NB4 (cell line): ENCODE data around the gene CDH10.

Experiments
- DNase-seq: peaks from one replicate; pipeline ENCODE4 v3.0.0; 2010; ENCODE audit warnings: low read depth
- H3K4me3 ChIP-seq: one replicate; pipeline ENCODE4 v1.5.1; 2011; ENCODE audit warnings: mild to moderate bottlenecking, low read depth, low read length, moderate library complexity
- MYC ChIP-seq: IDR thresholded peaks from 2 replicates; pipeline ENCODE4 v1.6.1; 2011; ENCODE audit warnings: low read depth, low read length
- POLR2A ChIP-seq: IDR thresholded peaks from 2 replicates; pipeline ENCODE4 v1.6.1; 2011; ENCODE audit warnings: mild to moderate bottlenecking; ENCODE audit not compliant: insufficient read length; ENCODE audit errors: extremely low read depth
- TF ChIP-seq, protein P1 (sequence below): IDR thresholded peaks from 2 replicates; pipeline ENCODE4 v1.6.1; 2011; ENCODE audit warnings: low read depth, low read length
- TF ChIP-seq, protein P2 (sequence below): IDR thresholded peaks from one replicate; pipeline ENCODE4 v1.5.1; 2012; ENCODE audit warnings: low read depth, low read length

Gene CDH10

DNA sequence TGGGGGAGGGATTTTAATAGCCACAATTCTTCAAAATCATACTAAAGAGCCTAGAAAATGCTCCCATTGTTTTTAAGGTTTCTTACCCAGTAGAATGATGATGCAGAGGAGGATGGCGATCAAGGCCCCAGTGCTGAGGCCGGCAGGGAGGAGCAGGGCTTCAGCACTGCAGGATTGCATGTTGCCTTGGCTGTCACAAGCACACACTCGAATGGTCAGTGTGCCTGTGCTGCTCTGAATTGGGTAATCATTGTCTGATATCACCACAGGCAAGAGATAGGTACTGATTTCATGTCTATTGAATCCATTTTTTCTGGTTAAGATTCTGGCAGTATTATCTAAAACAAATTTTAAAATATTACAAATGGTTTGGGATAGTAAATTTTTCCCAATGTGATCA is 153.3 kb downstream of the CDH10 start:
- TF ChIP-seq POLR2A (no peak), MYC (no peak)
- TF ChIP-seq, protein P1, sequence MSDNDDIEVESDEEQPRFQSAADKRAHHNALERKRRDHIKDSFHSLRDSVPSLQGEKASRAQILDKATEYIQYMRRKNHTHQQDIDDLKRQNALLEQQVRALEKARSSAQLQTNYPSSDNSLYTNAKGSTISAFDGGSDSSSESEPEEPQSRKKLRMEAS: no peak
- TF ChIP-seq, protein P2, sequence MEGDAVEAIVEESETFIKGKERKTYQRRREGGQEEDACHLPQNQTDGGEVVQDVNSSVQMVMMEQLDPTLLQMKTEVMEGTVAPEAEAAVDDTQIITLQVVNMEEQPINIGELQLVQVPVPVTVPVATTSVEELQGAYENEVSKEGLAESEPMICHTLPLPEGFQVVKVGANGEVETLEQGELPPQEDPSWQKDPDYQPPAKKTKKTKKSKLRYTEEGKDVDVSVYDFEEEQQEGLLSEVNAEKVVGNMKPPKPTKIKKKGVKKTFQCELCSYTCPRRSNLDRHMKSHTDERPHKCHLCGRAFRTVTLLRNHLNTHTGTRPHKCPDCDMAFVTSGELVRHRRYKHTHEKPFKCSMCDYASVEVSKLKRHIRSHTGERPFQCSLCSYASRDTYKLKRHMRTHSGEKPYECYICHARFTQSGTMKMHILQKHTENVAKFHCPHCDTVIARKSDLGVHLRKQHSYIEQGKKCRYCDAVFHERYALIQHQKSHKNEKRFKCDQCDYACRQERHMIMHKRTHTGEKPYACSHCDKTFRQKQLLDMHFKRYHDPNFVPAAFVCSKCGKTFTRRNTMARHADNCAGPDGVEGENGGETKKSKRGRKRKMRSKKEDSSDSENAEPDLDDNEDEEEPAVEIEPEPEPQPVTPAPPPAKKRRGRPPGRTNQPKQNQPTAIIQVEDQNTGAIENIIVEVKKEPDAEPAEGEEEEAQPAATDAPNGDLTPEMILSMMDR: no peak
- no peak overlapping the region for H3K4me3 ChIP-seq
- DNase-seq: no peak

DNA sequence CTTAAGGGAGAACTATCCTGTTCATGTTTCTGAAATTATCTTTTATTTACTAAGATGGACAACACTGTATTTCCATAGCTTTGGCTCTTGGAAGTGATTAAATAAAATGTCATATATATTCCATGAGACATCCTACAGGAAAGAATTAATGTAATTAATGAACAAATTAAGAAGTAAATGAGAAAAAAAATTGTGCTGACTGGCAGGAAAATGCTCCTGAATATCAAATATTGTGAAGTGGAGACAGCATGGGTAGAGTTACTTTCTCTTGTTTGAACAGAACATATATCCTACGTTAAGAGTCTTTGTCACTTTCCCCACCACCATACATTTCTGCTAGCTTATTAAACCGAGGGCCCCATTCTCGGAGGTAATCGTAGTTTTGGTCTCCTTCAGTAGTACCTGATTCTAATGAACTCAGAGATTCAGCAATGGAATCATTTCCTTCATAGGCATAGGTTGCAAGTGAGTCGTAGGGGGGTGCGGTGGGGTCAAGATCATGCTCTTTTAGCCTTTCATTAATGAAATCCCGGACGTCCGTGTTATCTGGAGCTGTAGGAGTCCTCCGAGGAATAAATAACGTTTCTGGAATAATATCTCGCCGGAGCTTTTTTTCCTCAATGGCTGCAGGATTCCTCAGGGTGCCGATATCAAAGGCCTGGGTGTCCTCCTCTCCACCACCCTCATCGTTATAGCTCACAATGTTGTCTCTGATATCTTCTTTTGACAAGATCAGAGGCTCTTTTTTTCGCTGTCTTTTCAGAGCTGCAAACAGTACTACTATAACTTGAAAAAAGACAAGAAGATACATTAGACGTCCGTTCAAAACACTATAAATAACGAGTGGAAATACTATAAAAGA is 157.2 kb downstream of the CDH10 start:
- DNase-seq: no peak
- TF ChIP-seq, protein P2: no peak
- TF ChIP-seq MYC (no peak), POLR2A (no peak)
- TF ChIP-seq, protein P1: no peak
- no peak overlapping the region for H3K4me3 ChIP-seq

DNA sequence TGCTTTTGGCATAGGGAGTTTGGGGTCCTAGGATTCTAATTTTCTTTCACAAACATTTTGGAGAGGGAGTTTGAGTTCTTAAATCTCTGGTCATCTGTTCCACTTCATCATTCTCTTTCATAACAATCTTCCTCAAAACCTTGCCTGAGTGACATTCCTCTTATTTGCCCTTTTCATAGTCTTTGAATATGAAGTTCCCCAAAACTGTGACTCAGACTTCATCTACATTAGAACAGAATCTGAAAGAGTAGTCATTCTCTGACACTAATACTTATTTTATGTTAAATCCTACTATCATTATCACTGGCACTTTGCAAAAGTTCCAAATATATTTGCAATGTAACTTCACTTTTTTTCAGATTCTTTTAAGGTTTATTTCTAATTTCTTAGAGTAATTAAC is 163.8 kb downstream of the CDH10 start:
- TF ChIP-seq, protein P2: no peak
- TF ChIP-seq, protein P1: no peak
- TF ChIP-seq MYC (no peak), POLR2A (no peak)
- no peak for DNase-seq

DNA sequence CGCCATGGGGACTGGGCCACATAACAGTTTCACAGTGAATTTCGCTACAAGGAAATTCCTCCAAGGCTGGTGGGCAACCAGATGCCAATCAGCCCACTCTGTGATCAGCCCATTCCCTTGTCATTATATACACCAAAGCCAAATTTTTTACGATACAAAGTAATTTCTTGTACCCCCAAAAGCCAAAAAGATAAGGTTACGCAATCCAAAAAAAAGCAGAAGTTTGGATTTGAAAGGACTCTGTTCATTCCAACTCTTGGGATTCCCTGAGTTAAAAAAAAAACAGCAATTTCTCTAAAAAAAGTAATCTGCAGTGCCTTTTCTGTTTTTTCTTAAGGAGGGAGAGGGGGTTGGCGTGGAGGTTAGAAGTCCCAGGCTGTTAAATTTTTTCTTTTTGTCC is 166.8 kb downstream of the CDH10 start:
- peak; percentile 3 for DNase-seq
- H3K4me3 ChIP-seq: no peak overlapping the region
- no peak for TF ChIP-seq POLR2A
- TF ChIP-seq MYC: no peak
- TF ChIP-seq, protein P1: no peak
- TF ChIP-seq, protein P2: no peak

More for the DNA sequence above, 163.8 kb downstream of the CDH10 start:
- H3K4me3 ChIP-seq: no peak overlapping the region

DNA sequence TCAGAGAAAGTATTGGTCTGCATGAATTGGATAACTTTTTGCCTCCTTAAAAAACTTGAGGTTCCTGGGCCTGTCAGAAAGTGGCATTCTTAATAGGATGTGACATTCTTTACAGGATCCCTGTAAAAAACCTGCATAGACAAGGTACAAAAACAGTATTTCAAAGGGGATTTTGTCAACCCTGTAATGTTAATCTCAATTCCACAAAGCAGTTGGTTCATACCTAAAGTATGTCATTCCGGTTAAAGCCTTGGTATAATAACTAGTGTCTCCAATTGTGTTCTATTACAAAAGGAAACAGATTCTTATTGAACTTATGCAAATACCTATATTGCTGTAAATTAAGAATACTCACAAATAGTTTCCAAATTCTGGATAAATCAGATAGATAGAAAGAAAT is 169.7 kb downstream of the CDH10 start:
- DNase-seq: no peak
- H3K4me3 ChIP-seq: no peak overlapping the region
- TF ChIP-seq, protein P2: no peak
- no peak for TF ChIP-seq POLR2A
- TF ChIP-seq MYC: no peak
- TF ChIP-seq, protein P1: no peak

DNA sequence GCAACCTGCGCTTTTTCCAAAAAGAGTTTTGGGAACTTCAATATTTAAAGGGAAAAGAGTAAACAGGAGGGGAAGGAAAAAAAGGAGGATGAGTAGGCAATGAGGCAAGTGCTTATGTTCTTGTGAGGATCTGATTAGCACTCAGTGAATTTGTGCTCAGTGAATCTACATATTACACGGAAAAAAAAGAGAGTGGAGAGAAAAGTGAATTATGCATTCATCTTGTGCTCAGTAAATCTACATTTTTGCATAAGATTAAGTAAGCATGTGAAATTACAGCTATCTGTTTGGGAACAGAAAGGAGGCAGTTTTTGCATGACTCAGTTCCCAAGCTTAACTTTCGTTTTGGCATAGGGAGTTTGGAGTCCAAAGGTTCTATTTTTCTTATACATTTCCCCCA is 170.1 kb downstream of the CDH10 start:
- no peak overlapping the region for H3K4me3 ChIP-seq
- TF ChIP-seq, protein P1: no peak
- TF ChIP-seq POLR2A: no peak
- DNase-seq: no peak
